WTC11 (cell line): ENCODE results near the gene CSNK1A1. TPM values are rescaled to one million over a fixed set of nuclear protein-coding genes. Genes with fewer than 3 reads are reported as not detected.
"Not testable (repeated sequence)": the region's sequence is repeated elsewhere in the genome, so short reads cannot be mapped to it uniquely, and the experiment has no call there.

Source experiments
- ATAC-seq: fragments of 200-7000 bp; cut with Tn5 transposase; 2 replicates; pipeline ENCODE4 v1.10.0; 2021; ENCODE audit warnings: mild to moderate bottlenecking, moderate library complexity
- CTCF ChIA-PET: fragments of 300-600 bp; sonication (Branson Sonifier 250); formaldehyde crosslinking; loops from one replicate; lab custom pipeline; 2021; ENCODE audit warnings: antibody characterized with exemption; lab: Charles Lee
- POLR2A ChIA-PET: fragments of 350-600 bp; sonication (Branson Sonifier 250); formaldehyde crosslinking; loops from one replicate; lab custom pipeline; 2021; ENCODE audit warnings: antibody characterized with exemption; lab: Charles Lee
- DNase-seq: peaks from one replicate; pipeline ENCODE4 v3.0.0; 2021; ENCODE audit warnings: low spot score
- H3K27ac Mint-ChIP-seq: 2 replicates; pipeline ENCODE4 v1.8.0; 2021; ENCODE audit warnings: mixed read lengths
- H3K27me3 Mint-ChIP-seq: 2 replicates; pipeline ENCODE4 v1.8.0; 2021; ENCODE audit warnings: low read depth, mild to moderate bottlenecking, moderate library complexity, mixed read lengths
- H3K36me3 Mint-ChIP-seq: 2 replicates; pipeline ENCODE4 v1.8.0; 2021; ENCODE audit warnings: mixed read lengths
- H3K4me1 Mint-ChIP-seq: 2 replicates; pipeline ENCODE4 v1.8.0; 2022; ENCODE audit warnings: mixed read lengths
- H3K4me3 Mint-ChIP-seq: 2 replicates; pipeline ENCODE4 v1.8.0; 2021; ENCODE audit warnings: mild to moderate bottlenecking, moderate library complexity, mixed read lengths
- H3K9me3 Mint-ChIP-seq: 2 replicates; pipeline ENCODE4 v1.8.0; 2021; ENCODE audit warnings: mixed read lengths
- ARID4B ChIP-seq: sonication (generic); formaldehyde crosslinking; IDR thresholded peaks from 2 replicates; pipeline ENCODE4 v1.8.0; 2023; ENCODE audit warnings: missing genetic modification reagents, mild to moderate bottlenecking, borderline replicate concordance
- CDX4 ChIP-seq: fragments of 250-450 bp; sonication (Bioruptor Pico); IDR thresholded peaks from 2 replicates; pipeline ENCODE4 v1.9.0; 2021; ENCODE audit warnings: moderate library complexity, mild to moderate bottlenecking, inconsistent platforms, borderline replicate concordance
- E2F4 ChIP-seq: sonication (generic); formaldehyde crosslinking; IDR thresholded peaks from 2 replicates; pipeline ENCODE4 v1.8.1; 2022; ENCODE audit warnings: low read depth, mild to moderate bottlenecking, moderate library complexity, missing genetic modification reagents, borderline replicate concordance
- E2F5 ChIP-seq: sonication (generic); formaldehyde crosslinking; IDR thresholded peaks from 2 replicates; pipeline ENCODE4 v1.8.1; 2022; ENCODE audit warnings: mild to moderate bottlenecking, moderate library complexity, missing genetic modification reagents
- GABPB1 ChIP-seq: sonication (generic); formaldehyde crosslinking; IDR thresholded peaks from 2 replicates; pipeline ENCODE4 v1.8.1; 2023; ENCODE audit warnings: mild to moderate bottlenecking, missing genetic modification reagents
- GTF2I ChIP-seq: fragments of 250-450 bp; sonication (Bioruptor Pico); conservative IDR thresholded peaks from 2 replicates; pipeline ENCODE4 v1.4.0; 2021; ENCODE audit warnings: mild to moderate bottlenecking
- HMGA2 ChIP-seq: fragments of 250-450 bp; sonication (Bioruptor Pico); IDR thresholded peaks from 2 replicates; pipeline ENCODE4 v1.4.0; 2021; ENCODE audit warnings: mild to moderate bottlenecking, moderate library complexity
- JAZF1 ChIP-seq: fragments of 250-450 bp; sonication (Bioruptor Pico); IDR thresholded peaks from 2 replicates; pipeline ENCODE4 v1.9.0; 2021; ENCODE audit warnings: moderate library complexity, mild to moderate bottlenecking, inconsistent platforms
- MYBL2 ChIP-seq: sonication (generic); formaldehyde crosslinking; IDR thresholded peaks from 2 replicates; pipeline ENCODE4 v1.8.1; 2023; ENCODE audit warnings: mild to moderate bottlenecking, moderate library complexity, missing genetic modification reagents
- NR1H2 ChIP-seq: sonication (generic); formaldehyde crosslinking; IDR thresholded peaks from 2 replicates; pipeline ENCODE4 v1.9.0; 2021; ENCODE audit warnings: mild to moderate bottlenecking, moderate library complexity, missing genetic modification reagents
- NR2C2 ChIP-seq: sonication (generic); formaldehyde crosslinking; IDR thresholded peaks from 2 replicates; pipeline ENCODE4 v1.8.0; 2022; ENCODE audit warnings: mild to moderate bottlenecking, missing genetic modification reagents
- PRDM15 ChIP-seq: sonication (generic); formaldehyde crosslinking; IDR thresholded peaks from 2 replicates; pipeline ENCODE4 v1.8.0; 2022; ENCODE audit warnings: missing genetic modification reagents
- TEAD4 ChIP-seq: sonication (generic); formaldehyde crosslinking; IDR thresholded peaks from 2 replicates; pipeline ENCODE4 v1.8.0; 2022; ENCODE audit warnings: mild to moderate bottlenecking, missing genetic modification reagents
- USF2 ChIP-seq: sonication (generic); formaldehyde crosslinking; IDR thresholded peaks from 2 replicates; pipeline ENCODE4 v1.8.1; 2023; ENCODE audit warnings: mild to moderate bottlenecking, missing genetic modification reagents, moderate library complexity
- ZBTB43 ChIP-seq: sonication (generic); formaldehyde crosslinking; IDR thresholded peaks from 2 replicates; pipeline ENCODE4 v1.8.1; 2023; ENCODE audit warnings: mild to moderate bottlenecking, missing genetic modification reagents
- ZNF317 ChIP-seq: sonication (generic); formaldehyde crosslinking; IDR thresholded peaks from 2 replicates; pipeline ENCODE4 v1.8.1; 2023; ENCODE audit warnings: low read depth, mild to moderate bottlenecking, moderate library complexity, missing genetic modification reagents, borderline replicate concordance
- ZNF671 ChIP-seq: fragments of 250-450 bp; sonication (Bioruptor Pico); IDR thresholded peaks from 2 replicates; pipeline ENCODE4 v1.8.0; 2021; ENCODE audit warnings: mild to moderate bottlenecking
- ZSCAN18 ChIP-seq: fragments of 250-450 bp; sonication (Bioruptor Pico); IDR thresholded peaks from 2 replicates; pipeline ENCODE4 v2.1.2; 2022; ENCODE audit warnings: mild to moderate bottlenecking, moderate library complexity
- total RNA-seq: library from RNA; stranded (reverse); gene quantifications from 3 replicates; pipeline ENCODE4 v1.2.3, GENCODE V29; 2021

Gene CSNK1A1
- total RNA-seq, 1 experiment from 2014 or later: 276 TPM

- no peak for DNase-seq
- peak; percentile 87 for ATAC-seq
- H3K9me3 Mint-ChIP-seq: no peaks in the 10 kb centered on the region
- H3K27me3 Mint-ChIP-seq: no peaks in the 10 kb centered on the region
- no peak for TF ChIP-seq HMGA2 (CRISPR knock-in tag)
- no peak for TF ChIP-seq NR1H2
- no peak for TF ChIP-seq MYBL2 (CRISPR knock-in tag)
- no peak for TF ChIP-seq ZBTB43 (CRISPR knock-in tag)
- TF ChIP-seq USF2 (CRISPR knock-in tag): no peak
- TF ChIP-seq GABPB1 (CRISPR knock-in tag): no peak
- TF ChIP-seq ZSCAN18 (CRISPR knock-in tag): no peak
- no peak for TF ChIP-seq CDX4 (CRISPR knock-in tag)
- TF ChIP-seq ZNF671 (CRISPR knock-in tag): no peak
- no peak for TF ChIP-seq GTF2I
- no peak for TF ChIP-seq E2F4 (CRISPR knock-in tag)
- TF ChIP-seq JAZF1 (CRISPR knock-in tag): no peak
- TF ChIP-seq E2F5 (CRISPR knock-in tag): no peak
- TF ChIP-seq TEAD4 (CRISPR knock-in tag): no peak
- TF ChIP-seq PRDM15: no peak
- TF ChIP-seq NR2C2 (CRISPR knock-in tag): no peak
- TF ChIP-seq ARID4B (CRISPR knock-in tag): no peak
- TF ChIP-seq ZNF317 (CRISPR knock-in tag): no peak
- TF ChIP-seq, all 79 proteins: peak for 0
- ChIA-PET POLR2A (interaction anchor here (0.7 kb wide), 1 partner anchor 241 kb away, joined by 3 read pairs; the partner anchor contains the start of gene PCYOX1L), CTCF (interaction anchor here (0.6 to 1.5 kb wide), 18 partner anchors 9 to 336 kb away, joined by 3 to 14 read pairs (median 3); partner anchors contain the start of gene ARHGEF37)
- Mint-ChIP-seq H3K4me3 (no peak overlapping the region), H3K36me3 (no peaks in the 10 kb centered on the region), H3K4me1 (peaks cover 7% of the 10 kb centered on the region), H3K27ac (no peak overlapping the region)
Measured at GRCh38 chr5:149598966-149599365, 47.7 kb upstream of the CSNK1A1 start.

GRCh38 chr5:149598234-149598633 lies 47.0 kb upstream of the CSNK1A1 start:
- H3K27ac Mint-ChIP-seq: not testable (repeated sequence)
- CTCF ChIA-PET: interaction anchor here (0.6 to 2.8 kb wide), 20 partner anchors 10 to 337 kb away, joined by 3 to 14 read pairs (median 4); partner anchors contain the start of gene ARHGEF37

More at GRCh38 chr5:149598234-149598633, 47.0 kb upstream of the CSNK1A1 start:
- not testable (repeated sequence) for DNase-seq, H3K9me3 Mint-ChIP-seq, H3K36me3 Mint-ChIP-seq, ATAC-seq, H3K4me3 Mint-ChIP-seq, H3K4me1 Mint-ChIP-seq, H3K27me3 Mint-ChIP-seq
- POLR2A ChIA-PET: interaction anchor here (0.7 kb wide), 1 partner anchor 240 kb away, joined by 3 read pairs; the partner anchor contains the start of gene PCYOX1L
